DOHH2 (cell line): Measurements from ENCODE around the gene HOXC5.

Experiments used
- CTCF ChIP-seq: fragments of 200-600 bp; sonication (generic); IDR thresholded peaks from one replicate; pipeline ENCODE4 v1.5.1; 2014; ENCODE audit warnings: antibody characterized with exemption, mild to moderate bottlenecking, low read depth, low read length; ENCODE audit not compliant: poor library complexity, severe bottlenecking
- EZH2phosphoT487 ChIP-seq: fragments of 200-600 bp; sonication (generic); IDR thresholded peaks from 2 replicates; pipeline ENCODE4 v1.6.1; 2017; ENCODE audit warnings: borderline replicate concordance, mild to moderate bottlenecking, antibody characterized with exemption, low read length, moderate library complexity, mixed read lengths

GRCh38 chr12:54034785-54035310 is 2.0 kb downstream of the HOXC5 start:
- TF ChIP-seq CTCF, result no peak
- TF ChIP-seq EZH2phosphoT487, result no peak
